ENCODE measurements around the gene DNASE1.

DNA sequence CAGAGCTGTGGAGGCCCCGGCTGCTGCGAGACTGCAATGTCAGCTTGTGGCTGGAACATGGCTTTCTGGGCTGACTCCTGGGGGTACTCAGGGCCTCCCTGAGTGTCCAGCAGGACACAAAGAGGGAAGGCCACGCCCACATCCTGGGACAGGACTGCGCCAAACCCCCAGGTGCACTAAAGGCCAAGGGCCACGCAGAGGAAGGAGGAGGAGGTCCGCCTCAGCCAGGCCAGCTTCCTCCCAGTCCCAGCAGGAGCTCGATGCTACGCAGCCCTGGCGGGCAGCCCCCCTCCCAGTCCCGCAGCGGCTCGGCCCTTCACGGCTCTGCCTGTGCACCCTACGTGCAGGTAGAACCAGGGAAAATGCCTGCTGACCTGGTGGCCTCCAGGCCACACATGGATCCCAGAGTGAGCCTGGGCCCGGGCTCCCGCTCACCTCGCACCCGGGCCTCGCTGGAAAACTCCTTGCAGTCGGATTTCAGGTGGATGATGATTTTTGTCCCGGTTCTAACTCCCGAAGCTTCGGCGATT, 21.2 kb downstream of the DNASE1 start:
- TF ChIP-seq, protein P1, sequence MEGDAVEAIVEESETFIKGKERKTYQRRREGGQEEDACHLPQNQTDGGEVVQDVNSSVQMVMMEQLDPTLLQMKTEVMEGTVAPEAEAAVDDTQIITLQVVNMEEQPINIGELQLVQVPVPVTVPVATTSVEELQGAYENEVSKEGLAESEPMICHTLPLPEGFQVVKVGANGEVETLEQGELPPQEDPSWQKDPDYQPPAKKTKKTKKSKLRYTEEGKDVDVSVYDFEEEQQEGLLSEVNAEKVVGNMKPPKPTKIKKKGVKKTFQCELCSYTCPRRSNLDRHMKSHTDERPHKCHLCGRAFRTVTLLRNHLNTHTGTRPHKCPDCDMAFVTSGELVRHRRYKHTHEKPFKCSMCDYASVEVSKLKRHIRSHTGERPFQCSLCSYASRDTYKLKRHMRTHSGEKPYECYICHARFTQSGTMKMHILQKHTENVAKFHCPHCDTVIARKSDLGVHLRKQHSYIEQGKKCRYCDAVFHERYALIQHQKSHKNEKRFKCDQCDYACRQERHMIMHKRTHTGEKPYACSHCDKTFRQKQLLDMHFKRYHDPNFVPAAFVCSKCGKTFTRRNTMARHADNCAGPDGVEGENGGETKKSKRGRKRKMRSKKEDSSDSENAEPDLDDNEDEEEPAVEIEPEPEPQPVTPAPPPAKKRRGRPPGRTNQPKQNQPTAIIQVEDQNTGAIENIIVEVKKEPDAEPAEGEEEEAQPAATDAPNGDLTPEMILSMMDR (IDR thresholded peaks at IDR 0.05; ENCODE audit: low read length) = no peak
- TF ChIP-seq EZH2 (optimal IDR thresholded peaks at IDR 0.05; ENCODE audit: low read depth, low read length) = no peak
